ENCODE measurements around the gene LGSN.

- no peak for TF ChIP-seq POLR2A (IDR thresholded peaks at IDR 0.05)
- no peak for TF ChIP-seq CTCF (IDR thresholded peaks at IDR 0.05 in 4 of 5, conservative IDR thresholded peaks at IDR 0.05 in 1 of 5)
Observed at GRCh38 chr6:63368347-63368746, 48.6 kb upstream of the LGSN start.

Data from gastrocnemius medialis (tissue), 4 donors.